K562 (cell line): Measurements from ENCODE around the gene ASPHD1. TPM values are rescaled to one million over a fixed set of nuclear protein-coding genes. Genes with fewer than 3 reads are reported as not detected.

Experiments used
- ATAC-seq: fragments of 200-7000 bp; cut with Tn5 transposase; 3 replicates; pipeline ENCODE4 v1.9.1; 2020; ENCODE audit warnings: moderate library complexity
- BruUV-seq: library from RNA; stranded (reverse); fragments of 400-500 nt; replicated peaks from 2 replicates; lab custom pipeline; 2021; lab: Mats Ljungman, UMichigan
- CTCF ChIA-PET: fragments of 300-600 bp; formaldehyde crosslinking; extraction: SDS; loops from one replicate; lab custom pipeline; 2021; ENCODE audit warnings: low intra/inter-chr PET ratio; lab: Yijun Ruan, JAX
- POLR2A ChIA-PET: fragments of 300-600, 350-650 bp; sonication (Branson Sonifier 250); formaldehyde crosslinking; extraction: SDS; loops from one replicate; lab custom pipeline; 2021; ENCODE audit warnings: antibody characterized with exemption, inconsistent platforms; lab: Yijun Ruan, JAX
- DNase-seq, 4 experiments: peaks; one replicate each; pipeline versions ENCODE4 v3.0.0 to v3.0.0-alpha.2; 2011 to 2018; ENCODE audit warnings: low spot score in 3 of 4, mixed read lengths in 3 of 4; ENCODE audit errors: extremely low read depth in 1 of 4
- FAIRE-seq: peaks from 2 replicates; lab custom pipeline; 2011; peaks lifted over from hg19 to GRCh38; lab: Jason Lieb, UNC
- H2AFZ ChIP-seq: 2 replicates; pipeline ENCODE4 v1.6.0; 2011; ENCODE audit warnings: low read depth, low read length, control low read depth, inconsistent platforms
- H3K27ac ChIP-seq: fragments of 200-600 bp; 3 replicates; pipeline ENCODE4 v1.8.0; 2011; ENCODE audit warnings: low read depth, mild to moderate bottlenecking, control low read depth, inconsistent platforms, low read length, moderate library complexity, mixed read lengths; ENCODE audit errors: extremely low read depth
- H3K27me3 ChIP-seq, 2 experiments: fragments of 300-600 bp in 1 of 2; 2 replicates in 1 of 2; 3 replicates in 1 of 2; pipeline versions ENCODE4 v1.6.0 to v1.8.0; 2011; ENCODE audit warnings: inconsistent platforms in 2 of 2, low read length in 2 of 2, mild to moderate bottlenecking in 1 of 2, mixed read lengths in 1 of 2, moderate library complexity in 1 of 2; ENCODE audit not compliant: control insufficient read depth in 2 of 2, insufficient read depth in 2 of 2
- H3K36me3 ChIP-seq: fragments of 300-600 bp; 3 replicates; pipeline ENCODE4 v1.8.0; 2011; ENCODE audit warnings: mild to moderate bottlenecking, low read length, inconsistent platforms; ENCODE audit not compliant: control insufficient read depth, insufficient read depth
- H3K4me1 ChIP-seq, 2 experiments: fragments of 200-600 bp in 1 of 2; replicated peaks in 1 of 2; 2 replicates in 1 of 2; 3 replicates in 1 of 2; pipeline versions ENCODE4 v1.5.1 to v1.8.0; 2011; ENCODE audit warnings: inconsistent platforms in 2 of 2, low read length in 2 of 2, mild to moderate bottlenecking in 1 of 2, mixed read lengths in 1 of 2, moderate library complexity in 1 of 2; ENCODE audit not compliant: control insufficient read depth in 2 of 2, insufficient read depth in 2 of 2
- H3K4me2 ChIP-seq: 2 replicates; pipeline ENCODE4 v1.6.1; 2011; ENCODE audit warnings: low read length, control low read depth, inconsistent platforms, mixed read lengths; ENCODE audit not compliant: insufficient read depth
- H3K4me3 ChIP-seq: fragments of 200-600 bp; sonication (generic), shearing (Covaris generic); 2 replicates; pipeline ENCODE4 v1.5.1; 2016; ENCODE audit warnings: control low read depth, inconsistent platforms
- H3K79me2 ChIP-seq: fragments of 200-600 bp; 3 replicates; pipeline ENCODE4 v1.8.0; 2011; ENCODE audit warnings: low read length, inconsistent platforms; ENCODE audit not compliant: control insufficient read depth, insufficient read depth
- H3K9ac ChIP-seq, 2 experiments: 2 replicates each; pipeline versions ENCODE4 v1.6.0 to v1.6.1; 2011; ENCODE audit warnings: low read depth in 2 of 2, low read length in 2 of 2, control low read depth in 1 of 2, inconsistent platforms in 1 of 2, mild to moderate bottlenecking in 1 of 2, mixed read lengths in 1 of 2; ENCODE audit not compliant: insufficient read depth in 1 of 2
- H3K9me1 ChIP-seq: one replicate; pipeline ENCODE4 v1.6.0; 2011; ENCODE audit warnings: inconsistent platforms, mild to moderate bottlenecking, low read length, moderate library complexity; ENCODE audit not compliant: control insufficient read depth, insufficient read depth
- H3K9me3 ChIP-seq: replicated peaks from 2 replicates; pipeline ENCODE4 v1.5.1; 2011; ENCODE audit warnings: low read depth, low read length, inconsistent platforms; ENCODE audit not compliant: control insufficient read depth, insufficient read depth
- H4K20me1 ChIP-seq: replicated peaks from 2 replicates; pipeline ENCODE4 v1.6.1; 2011; ENCODE audit warnings: low read length, inconsistent platforms, mixed read lengths; ENCODE audit not compliant: control insufficient read depth, insufficient read depth
- ATF4 ChIP-seq: fragments of 450-650 bp; formaldehyde crosslinking; IDR thresholded peaks from 2 replicates; pipeline ENCODE4 v1.4.0; 2022; ENCODE audit warnings: mild to moderate bottlenecking, moderate library complexity
- POLR2B ChIP-seq: fragments of 450-650 bp; IDR thresholded peaks from 2 replicates; pipeline ENCODE4 v1.6.1; 2018; ENCODE audit warnings: low read depth; ENCODE audit not compliant: partially characterized antibody
- POLR2G ChIP-seq: fragments of 200-400 bp; formaldehyde crosslinking; IDR thresholded peaks from 2 replicates; pipeline ENCODE4 v1.6.1; 2017; ENCODE audit warnings: low read depth, mild to moderate bottlenecking, antibody characterized with exemption, low read length, moderate library complexity
- POU5F1 ChIP-seq: fragments of 150-350 bp; IDR thresholded peaks from 2 replicates; pipeline ENCODE4 v1.6.1; 2014; ENCODE audit warnings: borderline replicate concordance, low read length, low read depth, mild to moderate bottlenecking; ENCODE audit not compliant: partially characterized antibody
- ZBTB1 ChIP-seq: sonication (generic); formaldehyde crosslinking; IDR thresholded peaks from 2 replicates; pipeline ENCODE4 v1.8.1; 2023; ENCODE audit warnings: missing genetic modification reagents, low read depth, mild to moderate bottlenecking, borderline replicate concordance
- ZNF263 ChIP-seq: sonication (generic); formaldehyde crosslinking; IDR thresholded peaks from 2 replicates; pipeline ENCODE4 v1.8.0; 2022; ENCODE audit warnings: mild to moderate bottlenecking, missing genetic modification reagents, borderline replicate concordance
- WGBS: fragments of 100-300 bp; shearing (Covaris generic); methylation state at CpG from one replicate; pipeline ENCODE4 v1.1.6; 2016; ENCODE audit warnings: low coverage, mixed read lengths; ENCODE audit not compliant: insufficient coverage; ENCODE audit errors: missing lambda C conversion rate; 5-methylcytosine and 5-hydroxymethylcytosine counted together
- in situ Hi-C: fragments of 300-500 bp; cut with MboI; formaldehyde crosslinking; loops from 4 replicates; pipeline ENCODE4 v1.15.0; 2018; ENCODE audit warnings: inconsistent platforms, mixed read lengths
- intact Hi-C: fragments of 100-400 bp; cut with micrococcal nuclease; formaldehyde crosslinking; loops from 2 replicates; pipeline ENCODE4 v1.14.2; 2022
- polyA plus RNA-seq, 8 experiments: library from polyadenylated mRNA; depleted of rRNA in 4 of 8; stranded (reverse) in 5 of 8; unstranded in 3 of 8; fragments of >200 nt; fragmentation: Nextera tagmentation in 2 of 8; fragmentation: Illumina TruSeq in 1 of 8; extraction: Ambion mirVana in 2 of 8; extraction: Trizol in 1 of 8; gene quantifications; 2 replicates each; pipeline versions ENCODE4 v1.2.1 to v1.2.3, GENCODE V29; 2011 to 2014; ENCODE audit warnings: inconsistent platforms in 1 of 8, missing spikeins in 1 of 8
- total RNA-seq, 7 experiments: library from RNA; depleted of rRNA in 6 of 7; stranded (reverse); fragments of >200 nt in 6 of 7; fragmentation: Illumina TruSeq in 2 of 7; extraction: Trizol in 2 of 7; gene quantifications; 2 replicates each; pipeline versions ENCODE4 v1.2.1 to v1.2.3, GENCODE V29; 2011 to 2021; ENCODE audit warnings: low replicate concordance in 1 of 7
- TF ChIP-seq, protein P1 (sequence below): fragments of 450-650 bp; IDR thresholded peaks from 2 replicates; pipeline ENCODE4 v1.6.1; 2018; ENCODE audit not compliant: partially characterized antibody

Gene ASPHD1
- total and polyA plus RNA-seq, 9 of the 15 experiments (the other 6 are each of a cell fraction or from before 2014, with no cell fraction given) = 0.03 to 0.70 (median 0.24) TPM; not detected in 5

DNA sequence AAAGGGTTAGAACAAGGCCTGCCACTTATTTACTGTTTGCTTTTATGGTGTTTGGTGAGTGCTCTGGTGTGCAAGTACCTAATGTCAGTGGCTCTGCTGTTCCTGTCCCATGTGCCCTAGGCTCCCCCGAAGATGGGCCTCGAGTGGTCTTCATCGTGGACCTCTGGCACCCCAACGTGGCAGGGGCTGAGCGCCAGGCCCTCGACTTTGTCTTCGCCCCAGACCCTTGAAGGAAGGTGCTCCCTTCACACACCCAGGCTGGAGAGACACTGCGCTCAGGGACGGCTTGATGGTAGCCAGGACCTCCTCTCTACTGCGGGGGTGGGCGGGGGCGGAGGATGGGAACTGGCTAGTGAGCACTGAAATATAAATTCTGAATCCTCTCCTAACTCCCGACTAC lies 5.4 kb downstream of the ASPHD1 start:
- peaks cover 0 to 22% of the 10 kb centered on the region in 2 experiments; a peak in 2 of 5 replicates for H3K4me1 ChIP-seq
- BruUV-seq = no TSS peak
- ATAC-seq = peak; percentile 27; the same call in 1 of the 3 replicates
- POLR2A ChIA-PET = no interaction called here
- peaks cover 7 to 10% of the 10 kb centered on the region in 2 experiments; a peak in 3 of 5 replicates for H3K27me3 ChIP-seq
- 28% methylated on average over 10 of the region's 13 CpGs for WGBS
- no peak overlapping the region for H3K4me3 ChIP-seq
- H3K36me3 ChIP-seq = no peaks in the 10 kb centered on the region
- TF ChIP-seq POLR2B = peak; percentile 34
- peak; percentile 47 for TF ChIP-seq POLR2G
- no peak for TF ChIP-seq ZBTB1
- TF ChIP-seq POU5F1 = no peak
- H3K9me1 ChIP-seq = no peaks in the 10 kb centered on the region
- H3K79me2 ChIP-seq = no peaks in the 10 kb centered on the region
- H3K9me3 ChIP-seq = no peaks in the 10 kb centered on the region
- H3K4me2 ChIP-seq = no peak overlapping the region
- CTCF ChIA-PET = no interaction called here
- in situ Hi-C loops = no loop called here
- H4K20me1 ChIP-seq = no peaks in the 10 kb centered on the region; the same call in 1 of the 2 replicates
- peak overlapping the region in 1 of 2 experiments; percentile 68; a peak in 2 of 4 replicates for H3K9ac ChIP-seq
- no peak overlapping the region for H3K27ac ChIP-seq
- H2AFZ ChIP-seq = no peak overlapping the region
- intact Hi-C loops = no loop called here
- no peak for FAIRE-seq
- DNase-seq = no peak

GRCh38 chr16:29906520-29907244 lies 6.4 kb downstream of the ASPHD1 start:
- Histone ChIP-seq H3K9ac (no peak overlapping the region), H2AFZ (no peak overlapping the region), H3K4me3 (no peak overlapping the region), H3K9me1 (no peaks in the 10 kb centered on the region), H3K4me1 (peaks cover 0 to 15% of the 10 kb centered on the region in 2 experiments; a peak in 2 of 5 replicates), H3K27ac (no peak overlapping the region), H3K27me3 (peaks cover 4 to 5% of the 10 kb centered on the region in 2 experiments; a peak in 3 of 5 replicates), H3K9me3 (no peaks in the 10 kb centered on the region), H3K36me3 (no peaks in the 10 kb centered on the region), H3K4me2 (no peak overlapping the region), H3K79me2 (no peaks in the 10 kb centered on the region), H4K20me1 (no peaks in the 10 kb centered on the region)
- 62% methylated on average over 16 of the region's 23 CpGs for WGBS
- POLR2A ChIA-PET = interaction anchor here (0.6 to 1.0 kb wide), 3 partner anchors 11 to 86 kb away, joined by 3 to 4 read pairs (median 3); partner anchors contain the start of gene MVP
- in situ Hi-C loops (no loop called here), intact Hi-C loops (no loop called here)
- CTCF ChIA-PET = no interaction called here
- no peak for DNase-seq
- BruUV-seq = no TSS peak
- no peak for FAIRE-seq
- no peak for ATAC-seq
- peak; percentile 28; the same call in 1 of the 2 replicates for TF ChIP-seq POLR2G
- peak; percentile 43; the same call in 1 of the 2 replicates for TF ChIP-seq ZNF263
- TF ChIP-seq, protein P1, sequence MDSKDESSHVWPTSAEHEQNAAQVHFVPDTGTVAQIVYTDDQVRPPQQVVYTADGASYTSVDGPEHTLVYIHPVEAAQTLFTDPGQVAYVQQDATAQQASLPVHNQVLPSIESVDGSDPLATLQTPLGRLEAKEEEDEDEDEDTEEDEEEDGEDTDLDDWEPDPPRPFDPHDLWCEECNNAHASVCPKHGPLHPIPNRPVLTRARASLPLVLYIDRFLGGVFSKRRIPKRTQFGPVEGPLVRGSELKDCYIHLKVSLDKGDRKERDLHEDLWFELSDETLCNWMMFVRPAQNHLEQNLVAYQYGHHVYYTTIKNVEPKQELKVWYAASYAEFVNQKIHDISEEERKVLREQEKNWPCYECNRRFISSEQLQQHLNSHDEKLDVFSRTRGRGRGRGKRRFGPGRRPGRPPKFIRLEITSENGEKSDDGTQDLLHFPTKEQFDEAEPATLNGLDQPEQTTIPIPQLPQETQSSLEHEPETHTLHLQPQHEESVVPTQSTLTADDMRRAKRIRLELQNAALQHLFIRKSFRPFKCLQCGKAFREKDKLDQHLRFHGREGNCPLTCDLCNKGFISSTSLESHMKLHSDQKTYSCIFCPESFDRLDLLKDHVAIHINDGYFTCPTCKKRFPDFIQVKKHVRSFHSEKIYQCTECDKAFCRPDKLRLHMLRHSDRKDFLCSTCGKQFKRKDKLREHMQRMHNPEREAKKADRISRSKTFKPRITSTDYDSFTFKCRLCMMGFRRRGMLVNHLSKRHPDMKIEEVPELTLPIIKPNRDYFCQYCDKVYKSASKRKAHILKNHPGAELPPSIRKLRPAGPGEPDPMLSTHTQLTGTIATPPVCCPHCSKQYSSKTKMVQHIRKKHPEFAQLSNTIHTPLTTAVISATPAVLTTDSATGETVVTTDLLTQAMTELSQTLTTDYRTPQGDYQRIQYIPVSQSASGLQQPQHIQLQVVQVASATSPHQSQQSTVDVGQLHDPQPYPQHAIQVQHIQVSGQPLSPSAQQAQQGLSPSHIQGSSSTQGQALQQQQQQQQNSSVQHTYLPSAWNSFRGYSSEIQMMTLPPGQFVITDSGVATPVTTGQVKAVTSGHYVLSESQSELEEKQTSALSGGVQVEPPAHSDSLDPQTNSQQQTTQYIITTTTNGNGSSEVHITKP = peak; percentile 85
- TF ChIP-seq ATF4 = no peak
